Measurements from ENCODE around the gene LRRC3C.
A peak's percentile ranks its signal among the peaks of the same experiment; 100 is the strongest.

The LRRC3C gene

DNA sequence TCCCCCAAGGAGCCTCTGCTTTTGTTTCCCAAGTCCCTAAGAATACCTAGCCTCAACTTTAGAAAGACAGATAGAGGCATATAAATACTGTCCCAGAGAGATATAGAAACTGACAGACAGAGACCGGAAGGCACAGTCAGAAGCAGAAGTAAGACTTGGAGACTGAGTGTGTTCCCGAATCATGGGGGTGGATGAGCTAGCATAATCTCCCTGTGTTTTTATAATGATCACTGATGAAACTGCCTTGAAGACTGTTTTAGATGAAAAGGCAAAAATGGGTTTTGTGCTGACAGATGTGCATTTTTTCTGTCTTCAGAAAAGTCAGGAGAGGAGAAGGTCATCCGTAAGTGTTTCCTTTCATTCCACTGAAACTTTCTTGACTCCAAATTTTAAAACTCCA lies 44.7 kb downstream of the LRRC3C start:
- no peak overlapping the region for H3K27ac Mint-ChIP-seq
- H3K36me3 Mint-ChIP-seq: no peaks in the 10 kb centered on the region
- no peak overlapping the region for H3K4me3 Mint-ChIP-seq
- no peaks in the 10 kb centered on the region for H3K4me1 Mint-ChIP-seq (ENCODE audit: low read depth)
- no peaks in the 10 kb centered on the region for H3K27me3 Mint-ChIP-seq
- H3K9me3 Mint-ChIP-seq (ENCODE audit: low read depth): no peaks in the 10 kb centered on the region

DNA sequence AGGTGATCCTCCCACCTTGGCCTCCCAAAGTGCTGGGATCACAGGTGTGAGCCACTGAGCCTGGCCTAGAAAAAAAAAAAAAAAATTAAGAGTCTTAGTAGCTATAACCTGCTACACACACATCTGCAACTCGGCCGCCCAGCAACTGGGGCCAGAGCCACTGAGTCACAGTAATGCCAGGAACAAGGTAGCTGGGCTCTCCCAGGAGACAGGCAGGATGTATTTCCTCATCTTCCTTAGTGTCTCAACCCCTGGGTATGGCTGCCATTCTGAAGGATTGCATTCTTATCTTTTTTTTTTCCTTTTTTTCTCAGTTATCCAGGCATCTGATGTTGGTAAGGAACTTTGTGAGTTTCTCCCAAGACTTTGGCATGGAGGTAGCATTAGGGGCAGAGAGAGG lies 46.0 kb downstream of the LRRC3C start:
- Mint-ChIP-seq H3K9me3 (ENCODE audit: low read depth) (no peaks in the 10 kb centered on the region), H3K27ac (no peak overlapping the region), H3K4me1 (ENCODE audit: low read depth) (no peaks in the 10 kb centered on the region), H3K36me3 (no peaks in the 10 kb centered on the region), H3K4me3 (no peak overlapping the region), H3K27me3 (no peaks in the 10 kb centered on the region)

- no peak overlapping the region for H3K27ac Mint-ChIP-seq
Measured at GRCh38 chr17:39974433-39974832, 46.9 kb downstream of the LRRC3C start.

DNA sequence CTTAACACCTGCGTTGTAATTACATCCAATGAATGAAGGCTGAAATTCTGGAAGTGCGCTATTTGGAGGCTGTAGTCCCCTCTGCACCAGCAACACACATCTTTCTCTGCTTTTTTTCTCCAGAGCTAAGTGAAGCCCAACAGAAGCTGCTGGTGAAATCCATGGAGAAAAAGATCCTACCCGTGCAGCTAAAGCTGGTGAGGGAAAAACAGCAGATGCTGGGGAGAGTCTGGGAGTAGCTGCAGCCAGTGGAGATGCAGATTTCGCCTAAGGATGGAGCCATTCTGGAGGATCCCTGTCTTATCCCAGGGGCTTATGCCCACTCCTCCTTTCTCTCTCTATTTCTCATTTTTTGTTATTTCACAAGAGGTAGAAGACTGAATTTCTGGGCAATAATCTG lies 48.3 kb downstream of the LRRC3C start:
- Mint-ChIP-seq H3K27ac (no peak overlapping the region), H3K4me3 (no peak overlapping the region), H3K27me3 (no peaks in the 10 kb centered on the region), H3K4me1 (ENCODE audit: low read depth) (peaks cover 14% of the 10 kb centered on the region), H3K9me3 (ENCODE audit: low read depth) (no peaks in the 10 kb centered on the region), H3K36me3 (no peaks in the 10 kb centered on the region)

More at GRCh38 chr17:39974433-39974832, 46.9 kb downstream of the LRRC3C start:
- Mint-ChIP-seq H3K4me3 (no peak overlapping the region), H3K4me1 (ENCODE audit: low read depth) (peaks cover 4% of the 10 kb centered on the region), H3K27me3 (no peaks in the 10 kb centered on the region), H3K9me3 (ENCODE audit: low read depth) (no peaks in the 10 kb centered on the region), H3K36me3 (no peaks in the 10 kb centered on the region)

DNA sequence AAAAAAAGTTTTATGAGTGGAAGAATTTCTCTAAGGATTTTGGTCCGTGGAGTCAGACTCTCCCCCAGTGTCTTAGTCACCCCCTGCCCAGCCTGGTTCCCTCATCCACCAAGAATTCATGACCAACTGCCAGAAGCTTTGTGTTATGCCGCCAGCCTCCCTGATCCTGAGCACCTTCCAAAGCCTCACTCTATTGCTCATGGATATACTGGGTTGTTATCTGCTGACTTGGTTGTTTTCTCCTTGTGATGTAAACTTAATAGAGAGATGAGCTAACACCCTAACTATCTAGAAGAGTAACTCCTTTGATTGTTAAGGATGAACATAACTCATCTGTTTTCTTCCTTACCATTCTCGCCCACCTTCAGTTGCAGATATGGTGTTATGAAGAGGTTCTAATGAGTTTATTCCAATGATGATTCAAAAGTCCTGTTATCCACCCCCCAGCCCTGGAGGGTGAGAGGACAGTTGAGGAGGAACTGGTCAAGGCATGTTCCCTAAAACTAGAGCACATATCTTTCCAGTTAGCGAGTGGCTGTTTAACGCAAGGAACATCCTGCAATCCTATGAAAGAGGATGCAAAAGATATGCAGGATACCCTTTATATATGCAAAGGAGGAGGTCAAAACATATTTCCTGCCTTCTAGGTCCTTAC lies 51.6 kb downstream of the LRRC3C start:
- Mint-ChIP-seq H3K36me3 (no peaks in the 10 kb centered on the region), H3K9me3 (ENCODE audit: low read depth) (no peaks in the 10 kb centered on the region), H3K27me3 (no peaks in the 10 kb centered on the region), H3K4me3 (peak overlapping the region; percentile 95), H3K27ac (no peak overlapping the region), H3K4me1 (ENCODE audit: low read depth) (peaks cover 33% of the 10 kb centered on the region)

DNA sequence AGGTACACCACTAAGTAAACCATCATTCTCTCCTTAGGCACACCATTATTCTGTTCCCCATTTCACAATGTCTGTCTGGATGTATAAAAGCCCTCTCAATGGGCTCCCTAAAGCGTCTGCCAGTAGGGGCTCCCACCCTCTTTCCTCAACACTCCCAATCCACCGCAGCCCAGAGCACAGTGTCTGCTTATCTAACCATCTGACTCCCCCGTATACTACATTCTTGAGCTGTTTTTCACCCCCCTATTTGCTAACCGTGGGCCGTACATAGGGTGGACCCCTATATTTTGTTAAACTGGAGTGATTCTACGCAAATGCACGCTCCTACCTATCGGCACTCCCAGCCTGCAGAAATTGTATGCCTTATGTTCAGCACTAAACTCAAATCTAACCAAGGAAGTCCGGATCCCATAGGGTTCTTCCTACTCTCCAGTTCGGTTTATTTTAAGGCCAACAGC lies 52.4 kb downstream of the LRRC3C start:
- H3K9me3 Mint-ChIP-seq (ENCODE audit: low read depth): no peaks in the 10 kb centered on the region
- no peaks in the 10 kb centered on the region for H3K36me3 Mint-ChIP-seq
- H3K27me3 Mint-ChIP-seq: no peaks in the 10 kb centered on the region

DNA sequence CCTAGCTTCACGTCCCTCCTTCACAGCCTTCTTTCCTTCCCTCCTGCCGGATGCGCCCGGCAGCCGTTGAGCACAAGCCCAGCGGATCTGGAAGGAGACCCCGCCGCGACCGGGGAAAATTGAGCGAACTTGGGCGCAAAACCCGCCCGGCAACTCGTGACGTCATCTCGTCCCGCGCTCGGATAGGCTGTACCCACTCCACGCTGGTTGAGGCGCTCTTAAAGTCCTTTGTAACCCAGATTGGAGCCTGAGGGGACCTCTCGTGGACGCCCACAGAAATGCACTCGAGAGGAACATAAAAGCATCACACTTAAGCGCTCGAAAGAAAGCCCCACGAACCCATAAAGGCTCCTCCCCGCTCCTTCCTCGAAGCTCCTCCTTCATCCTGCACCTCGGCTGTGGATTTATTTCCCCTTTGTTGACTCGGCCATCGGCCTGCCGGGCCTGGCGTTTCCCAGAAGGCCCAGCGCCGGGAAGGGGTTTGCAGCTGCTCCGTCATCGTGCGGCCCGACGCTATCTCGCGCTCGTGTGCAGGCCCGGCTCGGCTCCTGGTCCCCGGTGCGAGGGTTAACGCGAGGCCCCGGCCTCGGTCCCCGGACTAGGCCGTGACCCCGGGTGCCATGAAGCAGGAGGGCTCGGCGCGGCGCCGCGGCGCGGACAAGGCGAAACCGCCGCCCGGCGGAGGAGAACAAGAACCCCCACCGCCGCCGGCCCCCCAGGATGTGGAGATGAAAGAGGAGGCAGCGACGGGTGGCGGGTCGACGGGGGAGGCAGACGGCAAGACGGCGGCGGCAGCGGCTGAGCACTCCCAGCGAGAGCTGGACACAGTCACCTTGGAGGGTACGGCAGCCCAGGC lies 53.0 kb downstream of the LRRC3C start, which contains the start of gene PSMD3:
PSMD3 (plus strand) TSS at position 457 of the 856 bp plus-strand sequence; CDS start at position 621, 164 bp downstream.
- H3K9me3 Mint-ChIP-seq (ENCODE audit: low read depth): no peaks in the 10 kb centered on the region
- peaks cover 36% of the 10 kb centered on the region for H3K4me1 Mint-ChIP-seq (ENCODE audit: low read depth)
- no peaks in the 10 kb centered on the region for H3K27me3 Mint-ChIP-seq
- peak within 1 kb of the TSS; percentile 92 for H3K27ac Mint-ChIP-seq
- peak within 1 kb of the TSS; percentile 95 for H3K4me3 Mint-ChIP-seq
- no peaks in the 10 kb centered on the region for H3K36me3 Mint-ChIP-seq

More for the DNA sequence above, 52.4 kb downstream of the LRRC3C start:
- Mint-ChIP-seq H3K27ac (peak overlapping the region; percentile 92), H3K4me3 (peak overlapping the region; percentile 95), H3K4me1 (ENCODE audit: low read depth) (peaks cover 34% of the 10 kb centered on the region)

GRCh38 chr17:39981207-39981741 lies 53.7 kb downstream of the LRRC3C start:
- H3K4me3 Mint-ChIP-seq: peak overlapping the region; percentile 95
- H3K4me1 Mint-ChIP-seq (ENCODE audit: low read depth): peaks cover 38% of the 10 kb centered on the region
- H3K27me3 Mint-ChIP-seq: no peaks in the 10 kb centered on the region
- H3K27ac Mint-ChIP-seq: peak overlapping the region; percentile 92
- no peaks in the 10 kb centered on the region for H3K36me3 Mint-ChIP-seq
- no peaks in the 10 kb centered on the region for H3K9me3 Mint-ChIP-seq (ENCODE audit: low read depth)

GRCh38 chr17:39981766-39982375 lies 54.3 kb downstream of the LRRC3C start:
- peaks cover 38% of the 10 kb centered on the region for H3K4me1 Mint-ChIP-seq (ENCODE audit: low read depth)
- H3K27ac Mint-ChIP-seq: peak overlapping the region; percentile 92
- peak overlapping the region; percentile 95 for H3K4me3 Mint-ChIP-seq
- H3K9me3 Mint-ChIP-seq (ENCODE audit: low read depth): no peaks in the 10 kb centered on the region
- no peaks in the 10 kb centered on the region for H3K27me3 Mint-ChIP-seq
- no peaks in the 10 kb centered on the region for H3K36me3 Mint-ChIP-seq

DNA sequence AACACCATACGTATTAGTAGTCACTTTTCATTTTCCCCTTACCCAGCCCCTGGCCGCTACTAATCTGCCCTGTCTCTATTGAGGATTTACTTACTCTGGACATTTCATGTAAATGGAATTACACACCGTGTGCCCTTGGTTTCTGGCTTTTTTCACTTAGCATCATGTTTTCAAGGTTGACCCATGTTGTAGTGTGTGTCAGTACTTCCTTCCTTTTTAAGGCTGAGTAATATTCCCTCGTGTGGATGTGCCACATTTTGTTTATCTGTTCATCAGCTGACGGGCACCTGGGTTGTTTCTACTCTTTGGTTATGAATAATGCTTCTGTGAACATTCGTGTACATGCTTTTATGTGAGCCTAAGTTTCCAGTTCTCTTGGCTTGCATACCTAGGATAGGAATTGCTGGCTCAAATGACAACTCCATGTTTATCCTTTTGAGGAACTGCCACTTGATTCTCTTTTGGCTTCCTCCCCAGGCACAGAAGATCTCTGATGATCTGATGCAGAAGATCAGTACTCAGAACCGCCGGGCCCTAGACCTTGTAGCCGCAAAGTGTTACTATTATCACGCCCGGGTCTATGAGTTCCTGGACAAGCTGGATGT lies 60.8 kb downstream of the LRRC3C start:
- H3K9me3 Mint-ChIP-seq (ENCODE audit: low read depth): no peaks in the 10 kb centered on the region
- H3K36me3 Mint-ChIP-seq: peaks cover 10% of the 10 kb centered on the region
- H3K4me1 Mint-ChIP-seq (ENCODE audit: low read depth): peaks cover 11% of the 10 kb centered on the region
- no peak overlapping the region for H3K4me3 Mint-ChIP-seq
- H3K27ac Mint-ChIP-seq: peak overlapping the region; percentile 34
- no peaks in the 10 kb centered on the region for H3K27me3 Mint-ChIP-seq

DNA sequence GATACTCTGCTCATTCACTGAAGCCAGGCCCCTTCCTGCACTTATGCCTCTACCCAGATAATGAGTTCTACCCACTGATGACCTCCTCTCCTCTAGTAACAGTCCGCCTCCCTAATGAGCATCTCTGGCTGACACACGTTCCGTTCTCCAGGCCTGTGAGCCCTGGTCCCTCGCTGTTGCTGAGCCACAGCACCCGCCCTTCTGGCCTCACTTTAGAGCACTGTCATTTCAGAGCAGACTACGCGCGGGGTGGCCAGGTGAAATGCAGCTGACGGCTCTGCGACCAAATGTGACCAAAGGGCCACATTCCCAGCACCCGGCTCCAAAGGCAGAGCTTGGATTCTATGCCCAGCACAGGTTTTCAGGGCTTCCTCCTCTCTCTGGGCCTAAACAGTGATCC lies 66.9 kb downstream of the LRRC3C start:
- H3K27me3 Mint-ChIP-seq: no peaks in the 10 kb centered on the region
- no peak overlapping the region for H3K27ac Mint-ChIP-seq
- peaks cover 11% of the 10 kb centered on the region for H3K36me3 Mint-ChIP-seq
- no peaks in the 10 kb centered on the region for H3K9me3 Mint-ChIP-seq (ENCODE audit: low read depth)
- H3K4me3 Mint-ChIP-seq: no peak overlapping the region
- no peaks in the 10 kb centered on the region for H3K4me1 Mint-ChIP-seq (ENCODE audit: low read depth)
